DOHH2 (cell line): ENCODE data around the gene PTPRZ1.

Source experiments
- CTCF ChIP-seq: fragments of 200-600 bp; sonication (generic); IDR thresholded peaks from one replicate; pipeline ENCODE4 v1.5.1; 2014; ENCODE audit warnings: antibody characterized with exemption, mild to moderate bottlenecking, low read depth, low read length; ENCODE audit not compliant: poor library complexity, severe bottlenecking
- EZH2phosphoT487 ChIP-seq: fragments of 200-600 bp; sonication (generic); IDR thresholded peaks from 2 replicates; pipeline ENCODE4 v1.6.1; 2017; ENCODE audit warnings: borderline replicate concordance, mild to moderate bottlenecking, antibody characterized with exemption, low read length, moderate library complexity, mixed read lengths

DNA sequence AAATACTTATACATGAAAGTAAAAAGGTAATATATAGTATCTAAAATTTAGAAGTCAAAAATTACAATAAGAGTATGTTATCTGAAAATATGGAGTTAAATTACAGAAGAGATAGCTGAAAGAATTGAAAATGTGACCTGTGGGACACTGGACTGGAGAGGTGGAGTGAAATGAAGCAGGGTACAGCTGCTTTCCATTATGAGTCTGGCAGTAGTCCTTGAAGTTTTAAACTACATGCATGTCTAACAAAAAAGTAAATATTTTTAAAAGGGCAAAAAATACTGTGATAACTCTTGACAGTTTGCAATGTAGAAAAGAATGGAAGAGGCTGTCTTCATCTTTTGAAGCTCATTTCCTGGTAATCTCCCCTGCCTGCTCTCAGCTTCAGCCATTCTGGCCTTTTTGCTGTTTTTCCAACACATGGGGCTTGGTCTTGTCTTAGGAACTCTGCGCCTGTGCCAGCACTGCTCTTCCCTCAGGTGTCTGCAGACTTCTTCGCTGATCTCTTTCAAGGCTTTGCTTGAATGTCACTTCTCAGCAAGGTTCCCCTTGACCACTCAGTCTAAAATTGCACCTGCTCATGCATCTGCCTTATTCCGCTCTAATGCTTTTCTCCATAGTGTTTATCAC, 36.9 kb downstream of the PTPRZ1 start:
- TF ChIP-seq CTCF, result no peak
- TF ChIP-seq EZH2phosphoT487, result no peak
